Measurements from ENCODE around the gene ARHGEF40. TPM values are rescaled to one million over a fixed set of nuclear protein-coding genes. Genes with fewer than 3 reads are reported as not detected.

ARHGEF40 gene
- total RNA-seq, 1 experiment from 2014 or later = 71.4 TPM

DNA sequence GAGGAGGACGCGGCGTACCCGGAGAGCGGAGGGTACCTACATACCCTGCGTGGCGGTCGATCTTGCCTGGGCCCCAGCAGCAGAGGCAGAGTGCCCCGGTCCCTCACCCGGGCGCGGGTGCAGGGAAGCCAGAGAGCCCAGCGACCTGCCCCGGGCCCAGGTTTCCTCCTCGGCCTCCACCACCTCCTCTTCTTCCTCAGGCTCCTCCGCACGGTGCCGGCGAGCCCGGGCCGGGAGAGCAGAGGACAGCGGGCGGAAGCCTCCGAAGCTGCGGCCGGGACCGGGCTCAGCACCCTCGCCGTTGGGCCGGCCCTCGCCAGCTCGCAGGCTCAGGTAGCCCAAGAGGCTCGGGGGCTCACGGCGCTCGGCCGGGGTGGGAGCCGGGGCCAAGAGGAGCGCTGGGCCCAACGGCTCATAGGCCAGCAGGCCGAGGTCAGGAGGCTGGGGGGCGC, 21.7 kb downstream of the ARHGEF40 start:
- H3K79me2 ChIP-seq (ENCODE audit: insufficient read depth, low read length) = peaks cover 8% of the 10 kb centered on the region; the same call in 1 of the 2 replicates

More for the DNA sequence above, 21.7 kb downstream of the ARHGEF40 start:
- H3K18ac ChIP-seq (ENCODE audit: insufficient read length, low read depth, low read length) = no peak overlapping the region
- peak overlapping the region in 2 of 3 experiments; percentile 81 to 93; a peak in 2 of 7 replicates for H3K27ac Mint-ChIP-seq
- H3K9ac ChIP-seq (ENCODE audit: extremely low read depth, insufficient read length, low read length) = no peak overlapping the region
- H3K4me1 ChIP-seq (ENCODE audit: insufficient read depth, low read length) = peaks cover 15% of the 10 kb centered on the region
- no peaks in the 10 kb centered on the region for H3K27me3 ChIP-seq (ENCODE audit: insufficient read depth, low read length)
- no peak overlapping the region for H2BK20ac ChIP-seq (ENCODE audit: low read depth, low read length, poor library complexity, severe bottlenecking)
- H3K4me2 ChIP-seq (ENCODE audit: insufficient read depth, insufficient read length, low read length) = no peak overlapping the region
- WGBS (ENCODE audit: extremely low coverage, insufficient read length, low lambda C conversion rate) = no CpG with 5 or more reads among the region's 42 CpGs
- DNase-seq = no peak
- H3K9me3 Mint-ChIP-seq = no peaks in the 10 kb centered on the region; a peak in 2 of 5 replicates
- H4K8ac ChIP-seq (replicated peaks; ENCODE audit: insufficient read length, low read depth, low read length) = no peak overlapping the region
- no peak overlapping the region for H2AFZ ChIP-seq (ENCODE audit: low read length)
- H3K4ac ChIP-seq (ENCODE audit: low read depth, low read length) = no peak overlapping the region
- no peak overlapping the region for H2BK15ac ChIP-seq (ENCODE audit: low read depth, low read length)
- TF ChIP-seq, protein P1, sequence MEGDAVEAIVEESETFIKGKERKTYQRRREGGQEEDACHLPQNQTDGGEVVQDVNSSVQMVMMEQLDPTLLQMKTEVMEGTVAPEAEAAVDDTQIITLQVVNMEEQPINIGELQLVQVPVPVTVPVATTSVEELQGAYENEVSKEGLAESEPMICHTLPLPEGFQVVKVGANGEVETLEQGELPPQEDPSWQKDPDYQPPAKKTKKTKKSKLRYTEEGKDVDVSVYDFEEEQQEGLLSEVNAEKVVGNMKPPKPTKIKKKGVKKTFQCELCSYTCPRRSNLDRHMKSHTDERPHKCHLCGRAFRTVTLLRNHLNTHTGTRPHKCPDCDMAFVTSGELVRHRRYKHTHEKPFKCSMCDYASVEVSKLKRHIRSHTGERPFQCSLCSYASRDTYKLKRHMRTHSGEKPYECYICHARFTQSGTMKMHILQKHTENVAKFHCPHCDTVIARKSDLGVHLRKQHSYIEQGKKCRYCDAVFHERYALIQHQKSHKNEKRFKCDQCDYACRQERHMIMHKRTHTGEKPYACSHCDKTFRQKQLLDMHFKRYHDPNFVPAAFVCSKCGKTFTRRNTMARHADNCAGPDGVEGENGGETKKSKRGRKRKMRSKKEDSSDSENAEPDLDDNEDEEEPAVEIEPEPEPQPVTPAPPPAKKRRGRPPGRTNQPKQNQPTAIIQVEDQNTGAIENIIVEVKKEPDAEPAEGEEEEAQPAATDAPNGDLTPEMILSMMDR (conservative IDR thresholded peaks at IDR 0.05) = no peak
- H3K14ac ChIP-seq (ENCODE audit: insufficient read depth, low read length) = no peak overlapping the region
- H3K4me3 Mint-ChIP-seq = peak overlapping the region in 1 of 2 experiments; percentile 43; a peak in 2 of 5 replicates
- H3K4me1 Mint-ChIP-seq = peaks cover 61% of the 10 kb centered on the region in 2 experiments
- no peak overlapping the region for H3K56ac ChIP-seq (ENCODE audit: insufficient read length, low read depth, low read length)
- no peak overlapping the region for H2BK5ac ChIP-seq (ENCODE audit: insufficient read length, low read length)
- H4K5ac ChIP-seq (ENCODE audit: insufficient read length, low read depth, low read length) = no peak overlapping the region
- no peaks in the 10 kb centered on the region for H3K9me3 ChIP-seq (ENCODE audit: control insufficient read depth, low read depth, low read length)
- peaks cover under 1% of the 10 kb centered on the region for H3K79me1 ChIP-seq (ENCODE audit: insufficient read depth, low read depth, low read length, poor library complexity, severe bottlenecking)
- H3K36me3 Mint-ChIP-seq (ENCODE audit: insufficient read depth in 1 of 3, low read depth in 3 of 3) = peaks cover 42 to 58% (median 55%) of the 10 kb centered on the region in 3 experiments
- peaks cover 6% of the 10 kb centered on the region for H3K23me2 ChIP-seq (ENCODE audit: insufficient read length, low read depth, low read length, poor library complexity, severe bottlenecking)
- H3K27ac ChIP-seq (ENCODE audit: insufficient read length, low read depth, low read length) = no peak overlapping the region
- no peak overlapping the region for H4K91ac ChIP-seq (ENCODE audit: insufficient read length, low read depth, low read length)
- no peak overlapping the region for H2AK5ac ChIP-seq (ENCODE audit: insufficient read length, low read length)
- H2BK12ac ChIP-seq (ENCODE audit: insufficient read length, low read depth, low read length) = no peak overlapping the region
- peaks cover 2% of the 10 kb centered on the region for H3K27me3 Mint-ChIP-seq (ENCODE audit: low read depth)
- no peak overlapping the region for H2BK120ac ChIP-seq (ENCODE audit: low read depth, low read length, poor library complexity, severe bottlenecking)
- H3K23ac ChIP-seq (ENCODE audit: insufficient read length, low read depth, low read length) = no peak overlapping the region
- no peak overlapping the region for H3T11ph ChIP-seq (ENCODE audit: low read length)
- no peaks in the 10 kb centered on the region for H4K20me1 ChIP-seq (ENCODE audit: control insufficient read depth, insufficient read depth, insufficient read length)
